PC-3 (cell line): ENCODE data around the gene DNAL4. TPM values are rescaled to one million over a fixed set of nuclear protein-coding genes. Genes with fewer than 3 reads are reported as not detected.

ENCODE experiments used
- ATAC-seq: fragments of 200-7000 bp; cut with Tn5 transposase; 2 replicates; pipeline ENCODE4 v1.9.1; 2020; ENCODE audit warnings: mild to moderate bottlenecking, moderate library complexity
- BruUV-seq: library from RNA; stranded (reverse); fragments of 400-500 nt; replicated peaks from 2 replicates; lab custom pipeline; 2021; lab: Mats Ljungman, UMichigan
- CTCF ChIA-PET: fragments of 300-600 bp; sonication (Branson Sonifier 250); formaldehyde crosslinking; loops from one replicate; lab custom pipeline; 2022; ENCODE audit warnings: antibody characterized with exemption; lab: Charles Lee
- POLR2A ChIA-PET: fragments of 300-600 bp; sonication (Branson Sonifier 250); formaldehyde crosslinking; loops from one replicate; lab custom pipeline; 2022; ENCODE audit warnings: antibody characterized with exemption; ENCODE audit not compliant: unreplicated experiment; lab: Charles Lee
- DNase-seq: peaks from one replicate; pipeline ENCODE4 v3.0.0-alpha.2; 2015
- H2AFZ ChIP-seq: fragments of 300-600 bp; sonication (generic); 2 replicates; pipeline ENCODE4 v1.6.0; 2016; ENCODE audit warnings: antibody characterized with exemption, low read length
- H3F3A ChIP-seq: fragments of 300-600 bp; sonication (generic); one replicate; pipeline ENCODE4 v1.6.0; 2017; ENCODE audit warnings: antibody characterized with exemption, low read length, control low read depth, mild to moderate bottlenecking; ENCODE audit not compliant: unreplicated experiment
- H3K27ac ChIP-seq: fragments of 300-600 bp; sonication (generic); 2 replicates; pipeline ENCODE4 v1.5.1; 2016; ENCODE audit warnings: mild to moderate bottlenecking, low read length
- H3K27me3 ChIP-seq: fragments of 300-600 bp; sonication (generic); 2 replicates; pipeline ENCODE4 v1.6.1; 2016; ENCODE audit warnings: low read length, mixed read lengths
- H3K36me3 ChIP-seq: fragments of 300-600 bp; sonication (generic); 2 replicates; pipeline ENCODE4 v1.6.1; 2016; ENCODE audit warnings: low read depth, mixed run types, low read length, mixed read lengths
- H3K4me1 ChIP-seq: fragments of 300-600 bp; sonication (generic); 2 replicates; pipeline ENCODE4 v1.5.1; 2016; ENCODE audit warnings: low read length; ENCODE audit not compliant: insufficient read depth
- H3K4me2 ChIP-seq: fragments of 300-600 bp; sonication (generic); 2 replicates; pipeline ENCODE4 v1.6.0; 2016; ENCODE audit warnings: low read length
- H3K4me3 ChIP-seq: fragments of 300-600 bp; sonication (generic); 2 replicates; pipeline ENCODE4 v1.5.1; 2016; ENCODE audit warnings: mild to moderate bottlenecking, low read length, mixed read lengths
- H3K79me2 ChIP-seq: fragments of 300-600 bp; sonication (generic); 2 replicates; pipeline ENCODE4 v1.6.1; 2017; ENCODE audit warnings: low read length, mixed read lengths
- H3K9ac ChIP-seq: fragments of 300-600 bp; sonication (generic); 2 replicates; pipeline ENCODE4 v1.6.0; 2016; ENCODE audit warnings: mild to moderate bottlenecking, low read length
- H3K9me2 ChIP-seq: fragments of 300-600 bp; sonication (generic); replicated peaks from 2 replicates; pipeline ENCODE4 v1.6.1; 2016; ENCODE audit warnings: mixed run types, low read length, mixed read lengths
- H3K9me3 ChIP-seq: fragments of 300-600 bp; sonication (generic); 2 replicates; pipeline ENCODE4 v1.6.1; 2016; ENCODE audit warnings: low read length, mixed read lengths
- H4K20me1 ChIP-seq: fragments of 300-600 bp; sonication (generic); 2 replicates; pipeline ENCODE4 v1.6.1; 2016; ENCODE audit warnings: low read length, mixed read lengths
- CTCF ChIP-seq: fragments of 300-600 bp; sonication (generic); conservative IDR thresholded peaks from 2 replicates; pipeline ENCODE4 v1.5.1; 2017; ENCODE audit warnings: antibody characterized with exemption, low read depth, mild to moderate bottlenecking, low read length
- EZH2 ChIP-seq: fragments of 300-600 bp; sonication (generic); IDR thresholded peaks from one replicate; pipeline ENCODE4 v1.6.1; 2017; ENCODE audit warnings: antibody characterized with exemption, mild to moderate bottlenecking, low read length; ENCODE audit not compliant: unreplicated experiment
- EZH2phosphoT487 ChIP-seq: fragments of 300-600 bp; sonication (generic); IDR thresholded peaks from 2 replicates; pipeline ENCODE4 v1.6.1; 2018; ENCODE audit warnings: mild to moderate bottlenecking, antibody characterized with exemption, low read length, borderline replicate concordance
- intact Hi-C: fragments of 100-400 bp; cut with micrococcal nuclease; formaldehyde crosslinking; loops from 2 replicates; pipeline ENCODE4 v1.9.0; 2023
- total RNA-seq: library from RNA; depleted of rRNA; stranded (reverse); fragments of >200 nt; gene quantifications from 2 replicates; pipeline ENCODE4 v1.2.3, GENCODE V29; 2014

The DNAL4 gene
- total RNA-seq, 1 experiment from 2014 or later, result 22.5 TPM

- no peak for DNase-seq
- no peak for TF ChIP-seq CTCF
- TF ChIP-seq EZH2, result no peak
- no peak for TF ChIP-seq EZH2phosphoT487
- no peak overlapping the region for H2AFZ ChIP-seq
- no peaks in the 10 kb centered on the region for H3K9me3 ChIP-seq
- no peak for ATAC-seq
- intact Hi-C loops, result no loop called here
- CTCF ChIA-PET, result no interaction called here
- POLR2A ChIA-PET, result no interaction called here
- H3K4me3 ChIP-seq, result no peak overlapping the region
- H3K9ac ChIP-seq, result no peak overlapping the region
- no peak overlapping the region for H3K4me2 ChIP-seq
- H3K79me2 ChIP-seq, result no peaks in the 10 kb centered on the region
- H3K27ac ChIP-seq, result no peak overlapping the region
- no peaks in the 10 kb centered on the region for H3K9me2 ChIP-seq
- no peaks in the 10 kb centered on the region for H4K20me1 ChIP-seq
- H3K36me3 ChIP-seq, result no peaks in the 10 kb centered on the region
- peaks cover 22% of the 10 kb centered on the region for H3K4me1 ChIP-seq
- no peaks in the 10 kb centered on the region for H3K27me3 ChIP-seq
- H3F3A ChIP-seq, result no peaks in the 10 kb centered on the region
- BruUV-seq, result no TSS peak
Measured at GRCh38 chr22:38840129-38840528, 46.2 kb upstream of the DNAL4 start.

GRCh38 chr22:38839686-38840085, 45.7 kb upstream of the DNAL4 start:
- Histone ChIP-seq H3K79me2 (no peaks in the 10 kb centered on the region), H3K4me1 (peaks cover 22% of the 10 kb centered on the region), H3K9me2 (no peaks in the 10 kb centered on the region), H3K9ac (no peak overlapping the region), H3K4me2 (no peak overlapping the region), H3K9me3 (no peaks in the 10 kb centered on the region), H3K27ac (no peak overlapping the region), H3K36me3 (no peaks in the 10 kb centered on the region), H3F3A (no peaks in the 10 kb centered on the region), H3K4me3 (no peak overlapping the region), H3K27me3 (no peaks in the 10 kb centered on the region), H4K20me1 (no peaks in the 10 kb centered on the region), H2AFZ (no peak overlapping the region)
- CTCF ChIA-PET, result no interaction called here
- no peak for TF ChIP-seq CTCF
- no peak for TF ChIP-seq EZH2
- TF ChIP-seq EZH2phosphoT487, result no peak
- intact Hi-C loops, result no loop called here
- no peak for DNase-seq
- BruUV-seq, result no TSS peak
- no peak for ATAC-seq
- POLR2A ChIA-PET, result no interaction called here

- intact Hi-C loops, result no loop called here
- H3K27ac ChIP-seq, result no peak overlapping the region
- no peaks in the 10 kb centered on the region for H3K79me2 ChIP-seq
- no peak overlapping the region for H3K4me2 ChIP-seq
- H3K4me3 ChIP-seq, result no peak overlapping the region
- no peak overlapping the region for H3K9ac ChIP-seq
- BruUV-seq, result no TSS peak
- no peaks in the 10 kb centered on the region for H3K9me3 ChIP-seq
- no peaks in the 10 kb centered on the region for H3K9me2 ChIP-seq
- no peaks in the 10 kb centered on the region for H3F3A ChIP-seq
- H3K27me3 ChIP-seq, result no peaks in the 10 kb centered on the region
- ChIA-PET POLR2A (no interaction called here), CTCF (interaction anchor here (0.9 kb wide), 1 partner anchor 69 kb away, joined by 3 read pairs; no protein-coding TSS in a partner anchor)
- DNase-seq, result no peak
- peaks cover 22% of the 10 kb centered on the region for H3K4me1 ChIP-seq
- TF ChIP-seq CTCF (no peak), EZH2 (no peak), EZH2phosphoT487 (no peak)
- no peaks in the 10 kb centered on the region for H4K20me1 ChIP-seq
- no peaks in the 10 kb centered on the region for H3K36me3 ChIP-seq
- no peak overlapping the region for H2AFZ ChIP-seq
- ATAC-seq, result no peak
Measured at GRCh38 chr22:38837414-38837928, 43.5 kb upstream of the DNAL4 start.
